ENCODE measurements around the gene TVP23A. TPM values are rescaled to one million over a fixed set of nuclear protein-coding genes. Genes with fewer than 3 reads are reported as not detected.

TVP23A gene
- total RNA-seq, 1 donor from 2014 or later, result 0.22 TPM

DNA sequence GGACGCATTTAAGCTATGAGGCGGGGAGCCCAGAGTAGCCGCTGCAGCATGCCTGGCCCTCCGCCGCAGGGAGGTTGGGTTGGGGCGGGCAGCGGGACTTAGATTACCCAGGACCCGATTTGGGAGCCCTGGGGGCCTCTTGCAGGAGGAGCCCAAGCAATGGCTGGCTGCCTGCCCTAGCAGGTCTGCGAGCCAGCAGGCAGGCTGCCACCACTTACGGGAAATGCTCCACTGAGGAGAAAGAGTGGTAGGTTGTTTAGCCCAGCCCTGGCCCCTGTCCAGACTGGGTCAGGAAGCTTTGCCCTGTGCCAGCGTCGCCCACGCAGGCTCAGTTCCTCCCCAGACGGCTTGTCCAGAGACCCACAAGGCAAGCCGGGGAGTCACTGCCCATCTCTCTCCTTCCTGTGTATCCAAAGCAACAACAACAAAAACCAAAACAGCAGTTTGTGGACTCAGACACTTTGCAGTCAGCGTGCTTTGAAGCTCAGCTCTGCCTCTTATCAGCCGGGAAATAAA, 10.3 kb upstream of the TVP23A start:
- H3K4me3 ChIP-seq, result peak overlapping the region; percentile 37
- H3K27ac ChIP-seq (replicated peaks), result peak overlapping the region; percentile 100
- H3K9me3 ChIP-seq (replicated peaks), result no peaks in the 10 kb centered on the region
- intact Hi-C loops (cut with micrococcal nuclease), result loop anchor here (5.0 kb wide), 1 partner anchor 82 kb away; no protein-coding TSS in a partner anchor
- TF ChIP-seq, protein P1, sequence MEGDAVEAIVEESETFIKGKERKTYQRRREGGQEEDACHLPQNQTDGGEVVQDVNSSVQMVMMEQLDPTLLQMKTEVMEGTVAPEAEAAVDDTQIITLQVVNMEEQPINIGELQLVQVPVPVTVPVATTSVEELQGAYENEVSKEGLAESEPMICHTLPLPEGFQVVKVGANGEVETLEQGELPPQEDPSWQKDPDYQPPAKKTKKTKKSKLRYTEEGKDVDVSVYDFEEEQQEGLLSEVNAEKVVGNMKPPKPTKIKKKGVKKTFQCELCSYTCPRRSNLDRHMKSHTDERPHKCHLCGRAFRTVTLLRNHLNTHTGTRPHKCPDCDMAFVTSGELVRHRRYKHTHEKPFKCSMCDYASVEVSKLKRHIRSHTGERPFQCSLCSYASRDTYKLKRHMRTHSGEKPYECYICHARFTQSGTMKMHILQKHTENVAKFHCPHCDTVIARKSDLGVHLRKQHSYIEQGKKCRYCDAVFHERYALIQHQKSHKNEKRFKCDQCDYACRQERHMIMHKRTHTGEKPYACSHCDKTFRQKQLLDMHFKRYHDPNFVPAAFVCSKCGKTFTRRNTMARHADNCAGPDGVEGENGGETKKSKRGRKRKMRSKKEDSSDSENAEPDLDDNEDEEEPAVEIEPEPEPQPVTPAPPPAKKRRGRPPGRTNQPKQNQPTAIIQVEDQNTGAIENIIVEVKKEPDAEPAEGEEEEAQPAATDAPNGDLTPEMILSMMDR (IDR thresholded peaks at IDR 0.05; ENCODE audit: borderline replicate concordance), result no peak
- H3K27me3 ChIP-seq (ENCODE audit: low read depth), result no peaks in the 10 kb centered on the region
- peaks cover 55% of the 10 kb centered on the region for H3K4me1 ChIP-seq
- H3K36me3 ChIP-seq, result no peaks in the 10 kb centered on the region
- peak; percentile 96 for DNase-seq

GRCh38 chr16:10827691-10828341, 9.2 kb upstream of the TVP23A start:
- no peaks in the 10 kb centered on the region for H3K9me3 ChIP-seq (replicated peaks)
- H3K4me3 ChIP-seq, result peak overlapping the region; percentile 37
- peaks cover 57% of the 10 kb centered on the region for H3K4me1 ChIP-seq
- intact Hi-C loops (cut with micrococcal nuclease), result loop anchor here (5.0 kb wide), 1 partner anchor 81 kb away; no protein-coding TSS in a partner anchor
- H3K27ac ChIP-seq (replicated peaks), result peak overlapping the region; percentile 100
- TF ChIP-seq, protein P1 (IDR thresholded peaks at IDR 0.05; ENCODE audit: borderline replicate concordance), result no peak
- no peaks in the 10 kb centered on the region for H3K27me3 ChIP-seq (ENCODE audit: low read depth)
- DNase-seq, result peak; percentile 86
- H3K36me3 ChIP-seq, result no peaks in the 10 kb centered on the region

DNA sequence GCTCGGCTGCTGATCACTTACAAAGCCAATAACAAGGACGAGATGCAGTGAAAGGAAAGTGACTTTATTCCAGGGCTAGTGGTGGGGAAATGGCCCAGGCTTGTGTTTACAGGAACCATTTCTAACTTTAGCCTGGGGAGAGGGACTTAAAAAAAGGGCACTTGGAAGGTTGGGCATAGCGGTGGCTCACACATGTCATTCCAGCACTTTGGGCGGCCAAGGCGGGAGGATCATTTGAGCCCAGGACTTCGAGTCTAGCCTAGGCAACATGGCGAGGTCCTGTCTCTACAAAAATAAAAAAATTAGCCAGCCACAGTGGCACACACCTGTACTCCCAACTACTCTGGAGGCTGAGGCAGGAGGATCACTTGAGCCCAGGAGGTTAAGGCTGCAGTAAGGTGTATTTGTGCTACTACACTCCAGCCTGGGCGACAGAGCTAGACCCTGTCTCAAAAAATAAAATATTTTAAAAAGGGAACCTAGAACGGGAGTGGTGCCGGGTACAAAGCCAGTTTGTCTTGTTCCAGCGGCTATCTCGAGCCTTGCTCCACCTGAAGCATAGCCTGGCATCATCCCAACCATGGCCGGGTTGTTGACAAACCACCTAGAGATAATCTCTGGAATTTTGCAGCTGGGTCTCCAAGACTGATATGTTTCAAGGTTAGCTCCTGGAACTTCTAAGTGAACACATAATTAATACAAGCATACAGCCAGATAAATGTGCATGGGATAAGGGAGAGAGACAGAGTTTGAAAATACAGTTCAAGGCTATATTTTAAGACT, 5.7 kb upstream of the TVP23A start:
- no peaks in the 10 kb centered on the region for H3K9me3 ChIP-seq (replicated peaks)
- H3K27ac ChIP-seq (replicated peaks), result peak overlapping the region; percentile 100
- intact Hi-C loops (cut with micrococcal nuclease), result no loop called here
- DNase-seq, result no peak
- no peak overlapping the region for H3K4me3 ChIP-seq
- H3K36me3 ChIP-seq, result no peaks in the 10 kb centered on the region
- peaks cover 47% of the 10 kb centered on the region for H3K4me1 ChIP-seq
- H3K27me3 ChIP-seq (ENCODE audit: low read depth), result no peaks in the 10 kb centered on the region
- TF ChIP-seq, protein P1 (IDR thresholded peaks at IDR 0.05; ENCODE audit: borderline replicate concordance), result no peak

GRCh38 chr16:10822702-10823101, 4.1 kb upstream of the TVP23A start:
- DNase-seq, result no peak
- intact Hi-C loops (cut with micrococcal nuclease), result no loop called here
- TF ChIP-seq, protein P1 (IDR thresholded peaks at IDR 0.05; ENCODE audit: borderline replicate concordance), result no peak
- Histone ChIP-seq H3K36me3 (no peaks in the 10 kb centered on the region), H3K9me3 (replicated peaks) (no peaks in the 10 kb centered on the region), H3K4me3 (no peak overlapping the region), H3K4me1 (peaks cover 31% of the 10 kb centered on the region), H3K27me3 (ENCODE audit: low read depth) (peaks cover 9% of the 10 kb centered on the region), H3K27ac (replicated peaks) (no peak overlapping the region)

DNA sequence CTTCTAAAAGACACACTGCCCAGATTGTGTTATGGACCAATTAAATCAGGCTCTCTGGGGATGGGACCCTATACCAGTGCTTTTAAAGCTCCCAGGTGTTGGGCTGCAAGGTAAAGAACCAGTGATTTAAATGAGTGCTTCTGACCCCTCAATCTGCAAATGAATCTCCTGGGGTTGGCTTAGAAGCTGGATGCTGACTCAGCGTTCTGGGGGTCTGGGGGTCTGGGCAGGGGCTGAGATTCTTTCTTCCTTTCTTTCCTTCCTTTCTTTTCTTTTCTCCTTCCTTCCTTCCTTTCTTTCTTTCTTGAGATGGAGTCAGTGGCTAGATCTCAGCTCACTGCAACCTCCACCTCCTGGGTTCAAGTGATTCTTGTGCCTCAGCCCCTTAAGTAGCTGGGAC, 2.0 kb upstream of the TVP23A start:
- Histone ChIP-seq H3K27ac (replicated peaks) (no peak overlapping the region), H3K27me3 (ENCODE audit: low read depth) (peaks cover 9% of the 10 kb centered on the region), H3K4me1 (peaks cover 9% of the 10 kb centered on the region), H3K36me3 (no peaks in the 10 kb centered on the region), H3K9me3 (replicated peaks) (no peaks in the 10 kb centered on the region), H3K4me3 (no peak overlapping the region)
- TF ChIP-seq, protein P1 (IDR thresholded peaks at IDR 0.05; ENCODE audit: borderline replicate concordance), result no peak
- DNase-seq, result no peak
- intact Hi-C loops (cut with micrococcal nuclease), result no loop called here
